ENCODE data around the gene EFCAB9. TPM values are rescaled to one million over a fixed set of nuclear protein-coding genes. Genes with fewer than 3 reads are reported as not detected.
A peak's percentile ranks its signal among the peaks of the same experiment; 100 is the strongest.

Gene EFCAB9
- polyA plus RNA-seq, 2 of the 4 experiments (the other 2 are of a cell fraction): not detected

DNA sequence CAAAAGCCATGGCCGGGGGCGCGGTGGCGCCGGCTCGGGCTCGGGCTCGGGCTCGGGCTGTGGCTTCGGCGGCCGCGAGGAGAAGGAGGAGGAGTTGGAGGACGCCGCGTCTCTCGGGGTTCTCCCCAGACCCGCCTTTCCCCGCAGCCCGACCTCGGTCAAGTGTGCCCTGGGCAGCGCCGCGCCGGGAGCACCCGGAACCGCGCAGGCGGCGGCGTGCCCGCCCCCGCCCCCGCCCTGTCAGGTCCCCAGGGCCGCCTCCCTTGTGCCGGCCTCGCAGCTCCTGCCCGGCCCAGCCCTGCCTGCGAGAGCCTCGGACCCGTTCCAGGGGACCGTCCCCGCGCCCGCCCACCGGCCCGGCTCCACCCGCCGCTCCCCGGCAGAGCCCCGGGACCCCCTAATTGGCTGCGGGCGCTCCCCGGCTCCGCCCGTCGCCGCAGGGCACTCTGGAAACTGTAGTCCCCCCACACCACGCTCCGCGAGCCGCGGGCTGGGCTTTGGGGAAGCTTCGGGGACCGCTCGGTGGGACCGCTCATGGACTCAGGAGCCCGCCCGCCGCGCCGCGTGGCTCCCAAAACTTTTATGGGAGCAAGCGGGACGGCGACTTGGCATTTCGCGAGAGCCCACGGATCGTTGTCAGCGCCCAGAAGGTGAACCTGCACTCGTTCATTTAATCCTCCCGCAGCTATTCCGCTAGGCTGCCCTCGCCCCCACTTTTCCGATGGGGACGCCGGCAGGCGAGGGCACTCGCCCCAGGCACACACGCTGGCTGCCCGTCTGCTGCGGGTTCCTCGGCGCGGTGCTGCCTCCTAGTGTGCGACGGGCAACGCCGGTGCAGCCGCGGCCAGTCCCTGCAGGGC, 5.7 kb upstream of the EFCAB9 start, which contains the start of gene STK10:
STK10 (minus strand) TSS at position 192 of the 860 bp plus-strand sequence; CDS start at position 10, 182 bp downstream.
- peak; percentile 86 to 90 for ATAC-seq
- ChIA-PET CTCF (interaction anchor here (0.6 to 8.0 kb wide), 61 partner anchors 9 to 965 kb away, joined by 3 to 93 read pairs (median 5); partner anchors contain the start of genes FBXW11, FGF18 and UBTD2), POLR2A (interaction anchor here (0.6 to 2.1 kb wide), 5 partner anchors 29 to 181 kb away, joined by 3 to 10 read pairs (median 4); partner anchors contain the start of genes FBXW11 and UBTD2)
- DNase-seq (ENCODE audit: low read depth in 1 of 2, low spot score in 1 of 2): peak; percentile 87 to 97
- Histone ChIP-seq H3K9me3 (no peaks in the 10 kb centered on the region), H3K4me2 (peak within 1 kb of the TSS; percentile 95), H3K4me1 (peaks cover 8% of the 10 kb centered on the region), H3K27ac (peak within 1 kb of the TSS; percentile 77 to 88), H3K4me3 (peak within 1 kb of the TSS; percentile 94)
- no peak for FAIRE-seq
- WGBS (ENCODE audit: missing lambda C conversion rate): 0% methylated on average over 20 of the region's 102 CpGs
- TF ChIP-seq RCOR1 (IDR thresholded peaks at IDR 0.05; ENCODE audit: low read depth, low read length) (no peak), KDM1A (IDR thresholded peaks at IDR 0.05; ENCODE audit: low read depth) (peak; percentile 18; the same call in 1 of the 2 replicates), ZSCAN20 (CRISPR knock-in tag; IDR thresholded peaks at IDR 0.05) (no peak), MYC (IDR thresholded peaks at IDR 0.05; ENCODE audit: borderline replicate concordance, low read length) (no peak; the same call in 1 of the 2 replicates), HEYL (CRISPR knock-in tag; IDR thresholded peaks at IDR 0.05) (no peak), E2F6 (IDR thresholded peaks at IDR 0.05; ENCODE audit: borderline replicate concordance, low read depth) (peak; percentile 66; the same call in 1 of the 2 replicates), GATA3 (IDR thresholded peaks at IDR 0.05; ENCODE audit: borderline replicate concordance) (no peak), NFE2L2 (conservative IDR thresholded peaks at IDR 0.05; ENCODE audit: low read length) (no peak), RNF2 (IDR thresholded peaks at IDR 0.05; ENCODE audit: borderline replicate concordance, low read depth) (no peak), MAX (IDR thresholded peaks at IDR 0.05) (peak; percentile 71), MAFK (IDR thresholded peaks at IDR 0.05; ENCODE audit: partially characterized antibody) (no peak), ZFP36 (IDR thresholded peaks at IDR 0.05; ENCODE audit: borderline replicate concordance, partially characterized antibody) (no peak), POLR2A (IDR thresholded peaks at IDR 0.05; ENCODE audit: low read length) (peak; percentile 64), KDM5A (IDR thresholded peaks at IDR 0.05) (no peak; the same call in 1 of the 2 replicates), BCL3 (IDR thresholded peaks at IDR 0.05) (no peak; the same call in 2 of the 3 replicates), NPAS2 (CRISPR knock-in tag; IDR thresholded peaks at IDR 0.05; ENCODE audit: borderline replicate concordance) (no peak), CBX8 (IDR thresholded peaks at IDR 0.05) (no peak), PBX3 (IDR thresholded peaks at IDR 0.05) (no peak; the same call in 1 of the 2 replicates), FOXS1 (CRISPR knock-in tag; IDR thresholded peaks at IDR 0.05) (no peak), HOXA7 (CRISPR knock-in tag; IDR thresholded peaks at IDR 0.05) (no peak), HOXB13 (CRISPR knock-in tag; IDR thresholded peaks at IDR 0.05; ENCODE audit: low read depth) (no peak), CHD2 (IDR thresholded peaks at IDR 0.05; ENCODE audit: low read length, partially characterized antibody) (no peak), RAD21 (conservative IDR thresholded peaks at IDR 0.05 in 1 of 2, IDR thresholded peaks at IDR 0.05 in 1 of 2) (peak; percentile 85 to 93), CEBPB (IDR thresholded peaks at IDR 0.05) (no peak), SMC3 (IDR thresholded peaks at IDR 0.05) (peak; percentile 88), ZC3H11A (IDR thresholded peaks at IDR 0.05) (no peak), FOSB (CRISPR knock-in tag; IDR thresholded peaks at IDR 0.05) (no peak), SREBF2 (IDR thresholded peaks at IDR 0.05) (no peak)
- TF ChIP-seq, protein P1, sequence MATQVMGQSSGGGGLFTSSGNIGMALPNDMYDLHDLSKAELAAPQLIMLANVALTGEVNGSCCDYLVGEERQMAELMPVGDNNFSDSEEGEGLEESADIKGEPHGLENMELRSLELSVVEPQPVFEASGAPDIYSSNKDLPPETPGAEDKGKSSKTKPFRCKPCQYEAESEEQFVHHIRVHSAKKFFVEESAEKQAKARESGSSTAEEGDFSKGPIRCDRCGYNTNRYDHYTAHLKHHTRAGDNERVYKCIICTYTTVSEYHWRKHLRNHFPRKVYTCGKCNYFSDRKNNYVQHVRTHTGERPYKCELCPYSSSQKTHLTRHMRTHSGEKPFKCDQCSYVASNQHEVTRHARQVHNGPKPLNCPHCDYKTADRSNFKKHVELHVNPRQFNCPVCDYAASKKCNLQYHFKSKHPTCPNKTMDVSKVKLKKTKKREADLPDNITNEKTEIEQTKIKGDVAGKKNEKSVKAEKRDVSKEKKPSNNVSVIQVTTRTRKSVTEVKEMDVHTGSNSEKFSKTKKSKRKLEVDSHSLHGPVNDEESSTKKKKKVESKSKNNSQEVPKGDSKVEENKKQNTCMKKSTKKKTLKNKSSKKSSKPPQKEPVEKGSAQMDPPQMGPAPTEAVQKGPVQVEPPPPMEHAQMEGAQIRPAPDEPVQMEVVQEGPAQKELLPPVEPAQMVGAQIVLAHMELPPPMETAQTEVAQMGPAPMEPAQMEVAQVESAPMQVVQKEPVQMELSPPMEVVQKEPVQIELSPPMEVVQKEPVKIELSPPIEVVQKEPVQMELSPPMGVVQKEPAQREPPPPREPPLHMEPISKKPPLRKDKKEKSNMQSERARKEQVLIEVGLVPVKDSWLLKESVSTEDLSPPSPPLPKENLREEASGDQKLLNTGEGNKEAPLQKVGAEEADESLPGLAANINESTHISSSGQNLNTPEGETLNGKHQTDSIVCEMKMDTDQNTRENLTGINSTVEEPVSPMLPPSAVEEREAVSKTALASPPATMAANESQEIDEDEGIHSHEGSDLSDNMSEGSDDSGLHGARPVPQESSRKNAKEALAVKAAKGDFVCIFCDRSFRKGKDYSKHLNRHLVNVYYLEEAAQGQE (IDR thresholded peaks at IDR 0.05): no peak
- TF ChIP-seq, protein P2, sequence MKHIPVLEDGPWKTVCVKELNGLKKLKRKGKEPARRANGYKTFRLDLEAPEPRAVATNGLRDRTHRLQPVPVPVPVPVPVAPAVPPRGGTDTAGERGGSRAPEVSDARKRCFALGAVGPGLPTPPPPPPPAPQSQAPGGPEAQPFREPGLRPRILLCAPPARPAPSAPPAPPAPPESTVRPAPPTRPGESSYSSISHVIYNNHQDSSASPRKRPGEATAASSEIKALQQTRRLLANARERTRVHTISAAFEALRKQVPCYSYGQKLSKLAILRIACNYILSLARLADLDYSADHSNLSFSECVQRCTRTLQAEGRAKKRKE (CRISPR knock-in tag; IDR thresholded peaks at IDR 0.05; ENCODE audit: low read depth): no peak
- TF ChIP-seq, protein P3, sequence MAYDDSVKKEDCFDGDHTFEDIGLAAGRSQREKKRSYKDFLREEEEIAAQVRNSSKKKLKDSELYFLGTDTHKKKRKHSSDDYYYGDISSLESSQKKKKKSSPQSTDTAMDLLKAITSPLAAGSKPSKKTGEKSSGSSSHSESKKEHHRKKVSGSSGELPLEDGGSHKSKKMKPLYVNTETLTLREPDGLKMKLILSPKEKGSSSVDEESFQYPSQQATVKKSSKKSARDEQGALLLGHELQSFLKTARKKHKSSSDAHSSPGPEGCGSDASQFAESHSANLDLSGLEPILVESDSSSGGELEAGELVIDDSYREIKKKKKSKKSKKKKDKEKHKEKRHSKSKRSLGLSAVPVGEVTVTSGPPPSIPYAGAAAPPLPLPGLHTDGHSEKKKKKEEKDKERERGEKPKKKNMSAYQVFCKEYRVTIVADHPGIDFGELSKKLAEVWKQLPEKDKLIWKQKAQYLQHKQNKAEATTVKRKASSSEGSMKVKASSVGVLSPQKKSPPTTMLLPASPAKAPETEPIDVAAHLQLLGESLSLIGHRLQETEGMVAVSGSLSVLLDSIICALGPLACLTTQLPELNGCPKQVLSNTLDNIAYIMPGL (CRISPR knock-in tag; IDR thresholded peaks at IDR 0.05; ENCODE audit: borderline replicate concordance): no peak
